T-helper 2 cell treated with Interferon-gamma antibody and Interleukin-4, amounts not matched to agents 5 μg/mL and 100 μg/mL, for 36 hours (primary cell): ENCODE results near the gene LHCGR.

Experiments
- DNase-seq: peaks from one replicate; pipeline ENCODE4 v3.0.0; 2021; ENCODE audit warnings: low spot score
- H3K27ac Mint-ChIP-seq: one replicate; pipeline ENCODE4 v1.8.0; 2021; ENCODE audit warnings: mild to moderate bottlenecking, mixed read lengths
- H3K27me3 Mint-ChIP-seq: one replicate; pipeline ENCODE4 v1.8.0; 2021; ENCODE audit warnings: low read depth, mixed read lengths
- H3K36me3 Mint-ChIP-seq: one replicate; pipeline ENCODE4 v1.8.0; 2021; ENCODE audit warnings: low read depth, mixed read lengths
- H3K4me1 Mint-ChIP-seq: one replicate; pipeline ENCODE4 v1.8.0; 2021; ENCODE audit warnings: low read depth, mixed read lengths
- H3K4me3 Mint-ChIP-seq: one replicate; pipeline ENCODE4 v1.8.0; 2022; ENCODE audit warnings: mild to moderate bottlenecking, moderate library complexity, mixed read lengths
- H3K9me3 Mint-ChIP-seq: one replicate; pipeline ENCODE4 v1.8.0; 2021; ENCODE audit warnings: mixed read lengths

LHCGR gene

DNA sequence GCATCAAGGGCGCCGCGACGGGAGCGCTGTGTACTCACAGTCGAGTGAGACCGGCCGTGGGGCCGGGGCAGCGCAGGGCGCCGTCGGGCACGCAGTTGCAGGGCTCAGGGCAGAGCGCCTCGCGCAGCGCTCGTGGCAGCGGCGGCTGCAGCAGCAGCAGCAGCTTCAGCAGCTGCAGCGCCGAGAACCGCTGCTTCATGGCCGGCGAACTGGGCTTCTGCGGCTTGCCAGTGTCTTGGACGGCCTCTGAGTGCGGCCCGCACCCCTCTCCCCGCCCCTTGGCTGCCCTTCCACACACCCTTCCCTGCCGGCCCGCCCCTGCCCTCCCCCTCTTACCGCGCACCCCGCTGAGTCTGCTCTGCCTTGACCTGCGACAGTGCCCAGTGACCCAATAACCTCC, at the start of gene LHCGR:
Gene LHCGR, minus strand, starts transcription at position 252 of the 400 bp plus-strand sequence. Its CDS starts 53 bp downstream, at position 199.
- no peaks in the 10 kb centered on the region for H3K36me3 Mint-ChIP-seq
- peaks cover 33% of the 10 kb centered on the region for H3K27me3 Mint-ChIP-seq
- no peak within 1 kb of the TSS for H3K4me3 Mint-ChIP-seq
- H3K27ac Mint-ChIP-seq, result no peak within 1 kb of the TSS
- peaks cover 4% of the 10 kb centered on the region for H3K4me1 Mint-ChIP-seq
- no peak for DNase-seq
- H3K9me3 Mint-ChIP-seq, result no peaks in the 10 kb centered on the region

DNA sequence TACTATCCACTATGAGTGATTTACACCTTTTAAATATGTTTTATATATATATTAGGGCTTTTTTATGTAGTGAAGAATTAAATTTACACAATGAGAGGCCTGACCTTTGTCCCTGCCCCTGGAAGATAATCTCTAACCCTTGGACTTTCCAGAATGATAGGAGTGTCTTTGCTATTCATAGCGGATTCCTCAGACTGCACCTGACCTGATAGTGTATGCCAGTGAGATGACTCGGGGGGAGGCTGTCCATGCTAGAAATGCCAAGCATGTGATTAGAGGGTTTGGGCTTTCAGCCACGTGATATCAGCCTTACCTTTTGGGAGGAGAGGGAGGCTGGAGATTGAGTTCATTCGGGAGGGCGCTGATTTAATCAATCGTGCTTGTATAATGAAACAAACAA, 44.1 kb upstream of the LHCGR start:
- Mint-ChIP-seq H3K36me3 (no peaks in the 10 kb centered on the region), H3K27ac (no peak overlapping the region), H3K4me1 (no peaks in the 10 kb centered on the region), H3K9me3 (no peaks in the 10 kb centered on the region), H3K27me3 (no peaks in the 10 kb centered on the region), H3K4me3 (no peak overlapping the region)
- no peak for DNase-seq

DNA sequence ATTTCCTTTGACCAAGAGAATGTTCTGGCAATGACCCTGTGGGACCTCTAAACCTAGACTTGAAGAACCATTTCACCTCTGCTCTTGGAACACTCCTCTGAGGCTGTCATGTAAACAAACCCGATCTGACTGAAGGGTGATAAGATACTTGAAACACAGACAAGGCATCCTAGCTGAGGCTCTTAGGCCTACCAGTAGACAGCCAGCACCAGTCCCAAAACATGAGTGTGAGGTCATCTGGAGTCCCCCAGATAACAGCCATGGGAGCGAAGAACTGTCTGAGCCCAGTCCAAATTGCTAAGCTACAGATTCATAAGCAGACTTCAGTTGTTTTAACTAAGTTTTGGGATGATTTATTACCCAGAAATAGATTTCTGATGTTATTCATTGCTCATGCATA, 39.5 kb upstream of the LHCGR start:
- Mint-ChIP-seq H3K27me3 (no peaks in the 10 kb centered on the region), H3K36me3 (no peaks in the 10 kb centered on the region), H3K4me1 (no peaks in the 10 kb centered on the region), H3K27ac (no peak overlapping the region), H3K4me3 (no peak overlapping the region), H3K9me3 (no peaks in the 10 kb centered on the region)
- no peak for DNase-seq

DNA sequence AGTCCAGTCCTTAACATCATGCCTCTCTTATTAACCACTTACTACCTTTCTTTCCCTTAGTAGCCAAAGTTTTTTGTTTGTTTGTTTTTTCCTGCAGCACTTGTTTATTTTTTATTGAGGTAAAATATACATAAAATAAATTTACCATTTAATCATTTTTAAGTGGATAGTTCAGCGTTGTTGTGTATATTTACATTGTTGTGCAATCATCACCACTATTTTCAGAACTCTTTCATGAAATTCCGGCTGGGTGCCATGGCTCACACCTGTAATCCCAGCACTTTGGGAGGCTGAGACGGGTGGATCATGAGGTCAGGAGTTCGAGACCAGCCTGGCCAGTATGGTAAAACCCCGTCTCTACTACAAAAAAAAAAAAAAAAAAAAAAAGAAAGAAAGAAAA, 38.1 kb upstream of the LHCGR start:
- no peaks in the 10 kb centered on the region for H3K36me3 Mint-ChIP-seq
- H3K4me3 Mint-ChIP-seq, result no peak overlapping the region
- DNase-seq, result no peak
- no peaks in the 10 kb centered on the region for H3K27me3 Mint-ChIP-seq
- H3K9me3 Mint-ChIP-seq, result no peaks in the 10 kb centered on the region
- H3K27ac Mint-ChIP-seq, result no peak overlapping the region
- H3K4me1 Mint-ChIP-seq, result no peaks in the 10 kb centered on the region

DNA sequence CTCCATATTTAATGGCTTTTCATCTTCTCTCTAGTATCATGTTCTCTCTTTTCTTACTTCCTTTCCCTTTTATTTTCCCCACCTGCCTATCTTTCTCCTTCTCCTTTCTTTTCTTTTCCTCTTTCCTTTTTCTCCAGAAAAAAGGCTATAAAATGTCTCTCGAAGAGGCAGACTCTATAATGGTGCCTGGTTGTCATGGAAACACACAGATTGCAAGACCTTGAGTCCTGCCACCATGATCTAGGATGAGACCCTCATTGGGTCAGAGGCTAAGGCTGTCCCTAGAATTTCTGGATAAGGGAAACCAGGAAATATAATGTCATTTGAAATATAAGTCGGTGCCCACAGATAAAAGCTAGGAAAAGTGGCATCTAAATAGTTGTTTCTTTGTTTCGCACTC, 36.5 kb upstream of the LHCGR start:
- no peak overlapping the region for H3K4me3 Mint-ChIP-seq
- H3K4me1 Mint-ChIP-seq, result no peaks in the 10 kb centered on the region

DNA sequence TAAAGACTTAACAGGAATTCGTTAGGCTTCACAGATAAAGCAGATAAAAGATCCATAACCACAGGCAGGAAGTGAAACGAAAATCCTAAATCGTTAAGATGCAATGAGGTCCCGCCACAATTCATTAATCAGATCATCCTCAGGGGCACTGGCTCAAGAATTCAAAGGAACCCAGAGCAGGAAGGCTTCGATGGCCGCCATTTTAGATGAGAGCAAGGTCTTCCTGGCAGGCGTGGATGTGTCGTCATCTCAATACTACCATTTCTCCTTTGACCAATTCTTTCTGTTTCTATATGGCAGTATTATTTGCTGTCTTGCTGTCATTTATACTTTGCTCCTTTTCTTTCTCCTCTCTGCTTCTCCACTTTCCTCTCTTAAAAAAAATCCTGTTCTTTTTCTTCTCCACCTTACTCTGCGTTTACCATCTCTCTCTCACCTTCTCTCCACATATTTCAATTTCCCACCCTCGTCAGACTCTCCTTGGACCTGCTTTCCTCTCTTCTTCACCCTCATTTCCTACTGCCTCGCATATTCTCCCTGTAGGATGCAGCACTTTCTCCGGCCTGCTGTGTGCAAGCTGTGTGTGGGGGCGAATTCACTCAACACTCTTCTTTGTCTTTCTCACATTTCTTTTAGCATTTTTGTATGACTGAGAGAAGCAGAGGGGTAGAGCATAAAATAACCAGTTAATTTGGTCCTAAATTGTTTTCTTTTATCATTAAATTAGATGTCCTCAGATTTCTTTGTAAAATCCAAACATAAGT, 35.1 kb upstream of the LHCGR start:
- no peak for DNase-seq
- Mint-ChIP-seq H3K4me3 (no peak overlapping the region), H3K9me3 (no peaks in the 10 kb centered on the region), H3K36me3 (no peaks in the 10 kb centered on the region), H3K4me1 (no peaks in the 10 kb centered on the region), H3K27me3 (no peaks in the 10 kb centered on the region), H3K27ac (no peak overlapping the region)

More for the DNA sequence above, 36.5 kb upstream of the LHCGR start:
- no peak for DNase-seq
- H3K36me3 Mint-ChIP-seq, result no peaks in the 10 kb centered on the region
- no peaks in the 10 kb centered on the region for H3K9me3 Mint-ChIP-seq
- H3K27ac Mint-ChIP-seq, result no peak overlapping the region
- H3K27me3 Mint-ChIP-seq, result no peaks in the 10 kb centered on the region

DNA sequence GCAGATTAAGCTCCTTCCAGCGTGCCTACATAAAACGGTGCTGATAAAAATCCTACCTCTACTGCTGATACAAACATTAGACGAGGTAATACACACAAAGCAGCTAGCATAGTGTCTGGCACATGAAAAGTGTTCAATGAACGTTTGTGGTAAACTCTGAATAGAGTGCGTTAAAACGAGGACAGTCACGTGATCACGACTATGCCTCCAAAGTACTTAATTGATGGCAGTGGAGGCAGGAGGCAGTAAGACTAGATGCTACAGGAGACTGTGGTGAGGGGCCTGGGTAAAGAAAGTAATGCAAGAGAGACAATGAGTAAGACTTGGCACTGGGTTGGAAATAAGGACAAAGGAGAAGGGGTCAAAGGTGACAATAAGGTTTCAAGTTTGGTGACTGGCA, 32.1 kb upstream of the LHCGR start:
- H3K36me3 Mint-ChIP-seq, result no peaks in the 10 kb centered on the region
- H3K4me1 Mint-ChIP-seq, result no peaks in the 10 kb centered on the region
- H3K4me3 Mint-ChIP-seq, result no peak overlapping the region
- H3K27ac Mint-ChIP-seq, result no peak overlapping the region
- no peak for DNase-seq
- no peaks in the 10 kb centered on the region for H3K9me3 Mint-ChIP-seq
- H3K27me3 Mint-ChIP-seq, result no peaks in the 10 kb centered on the region

DNA sequence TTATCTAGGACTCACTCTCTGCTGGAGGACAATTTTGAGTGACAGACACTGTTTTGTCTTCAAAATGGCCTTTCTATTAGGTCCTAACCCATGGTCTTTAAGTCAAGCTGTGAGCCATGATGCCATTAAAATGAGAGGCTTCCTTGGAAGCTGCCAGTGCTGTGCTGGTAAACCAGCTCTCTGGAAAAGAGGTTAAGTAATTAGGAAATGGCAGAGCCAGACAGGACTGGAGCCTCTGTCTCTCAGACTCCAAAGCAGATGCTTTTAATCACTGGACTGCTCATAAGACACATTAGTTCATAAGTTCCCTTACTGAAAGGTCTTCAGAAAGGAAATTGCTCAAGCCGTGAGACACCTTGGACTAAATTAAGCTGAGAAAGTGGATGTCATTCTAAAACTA, 25.8 kb upstream of the LHCGR start:
- H3K9me3 Mint-ChIP-seq, result no peaks in the 10 kb centered on the region
- no peak overlapping the region for H3K4me3 Mint-ChIP-seq
- DNase-seq, result no peak
- no peaks in the 10 kb centered on the region for H3K4me1 Mint-ChIP-seq
- no peak overlapping the region for H3K27ac Mint-ChIP-seq
- no peaks in the 10 kb centered on the region for H3K36me3 Mint-ChIP-seq
- no peaks in the 10 kb centered on the region for H3K27me3 Mint-ChIP-seq

DNA sequence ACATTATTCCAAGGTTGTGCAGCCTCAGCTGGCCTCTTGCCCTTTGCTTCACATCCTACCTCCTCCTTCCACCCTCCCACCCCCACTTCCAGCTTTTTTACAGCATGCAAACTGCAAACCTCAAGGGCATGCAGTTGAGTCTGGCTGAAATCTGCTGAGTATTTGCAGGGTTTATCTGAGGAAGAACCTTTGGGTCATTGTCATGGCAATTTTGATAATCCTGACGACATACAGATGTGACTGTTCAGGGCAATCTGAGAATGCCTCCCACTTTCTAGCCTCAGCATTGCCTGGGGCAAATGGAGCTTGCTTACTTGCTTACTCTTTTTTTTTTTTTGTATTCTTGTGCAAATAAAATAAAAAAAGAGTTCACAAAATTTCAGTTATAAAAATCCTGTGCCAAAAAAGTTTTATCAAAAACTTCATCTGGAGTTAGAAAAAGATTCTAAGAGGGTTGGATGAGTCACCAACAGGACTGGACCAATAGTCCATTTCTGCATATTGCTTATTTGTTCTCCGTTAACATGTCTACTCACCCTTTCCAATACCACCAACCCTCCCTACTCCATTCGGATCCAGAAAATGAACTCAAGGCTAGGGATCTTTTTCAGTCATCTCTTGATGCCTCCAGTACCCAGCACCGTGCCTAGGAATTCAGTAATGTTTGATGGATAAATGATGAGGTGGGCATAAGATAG, 23.6 kb upstream of the LHCGR start:
- Mint-ChIP-seq H3K27ac (no peak overlapping the region), H3K9me3 (no peaks in the 10 kb centered on the region), H3K36me3 (no peaks in the 10 kb centered on the region), H3K4me3 (no peak overlapping the region), H3K4me1 (no peaks in the 10 kb centered on the region), H3K27me3 (no peaks in the 10 kb centered on the region)
- DNase-seq, result no peak

DNA sequence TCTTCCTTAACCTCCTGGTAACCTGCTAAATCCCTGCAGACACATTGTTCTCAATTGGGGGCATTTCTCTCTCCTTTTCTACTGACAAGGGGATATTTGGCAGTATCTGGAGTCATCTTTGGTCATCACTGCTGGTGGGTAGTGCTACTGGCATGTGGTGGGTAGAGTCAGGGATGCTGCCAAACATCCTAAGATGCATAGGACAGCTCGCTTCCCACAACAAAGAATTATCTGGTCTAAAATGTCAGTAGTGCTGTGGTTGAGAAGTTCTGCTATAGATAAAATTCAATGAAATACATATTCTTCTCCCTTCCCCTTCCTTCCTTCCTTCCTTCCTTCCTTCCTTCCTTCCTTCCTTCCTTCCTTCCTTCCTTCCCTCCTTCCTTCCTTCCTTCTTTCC, 18.7 kb upstream of the LHCGR start:
- H3K9me3 Mint-ChIP-seq, result no peaks in the 10 kb centered on the region
- no peaks in the 10 kb centered on the region for H3K4me1 Mint-ChIP-seq
- H3K36me3 Mint-ChIP-seq, result no peaks in the 10 kb centered on the region
- no peak for DNase-seq
- H3K4me3 Mint-ChIP-seq, result no peak overlapping the region
- H3K27me3 Mint-ChIP-seq, result peaks cover 2% of the 10 kb centered on the region
- H3K27ac Mint-ChIP-seq, result no peak overlapping the region

DNA sequence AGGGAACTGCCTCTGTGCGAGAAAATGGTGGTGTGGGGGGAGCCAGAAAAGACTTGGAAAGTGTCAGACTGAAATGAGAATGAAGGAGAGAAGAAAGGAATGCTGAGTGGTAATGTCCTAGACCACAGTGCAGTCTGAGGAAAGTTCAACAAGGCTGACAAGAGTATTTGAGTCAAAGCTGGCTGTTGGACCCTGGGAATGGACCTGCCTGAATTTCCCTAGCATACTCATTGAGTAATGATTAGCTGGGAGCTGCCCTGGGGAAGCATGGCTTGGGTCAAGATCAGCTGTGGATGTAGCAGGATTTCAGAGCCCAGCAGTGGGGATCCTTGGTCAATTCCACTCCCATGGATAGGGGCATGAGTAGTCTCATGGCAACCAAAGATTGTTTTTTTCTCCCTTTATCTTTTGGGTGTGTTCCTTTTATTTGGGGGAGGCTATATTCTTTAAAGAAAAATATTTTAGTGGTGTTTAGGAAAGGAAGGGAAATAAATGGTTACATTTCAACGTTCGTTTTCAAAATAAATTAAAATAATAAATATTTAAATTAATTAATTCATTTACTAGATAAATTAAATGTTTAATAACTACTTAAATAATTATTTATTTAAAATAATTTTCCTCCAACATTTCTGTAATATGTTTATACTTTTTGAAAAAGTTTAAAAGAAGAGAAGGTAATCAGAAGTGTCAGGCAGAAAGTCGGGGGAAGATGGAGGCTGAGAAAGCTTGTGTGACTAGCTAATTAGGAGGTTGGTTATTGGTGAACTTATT, 15.9 kb upstream of the LHCGR start:
- no peak for DNase-seq
- H3K27me3 Mint-ChIP-seq, result peaks cover 2% of the 10 kb centered on the region
- no peak overlapping the region for H3K4me3 Mint-ChIP-seq
- H3K9me3 Mint-ChIP-seq, result peaks cover 2% of the 10 kb centered on the region
- H3K27ac Mint-ChIP-seq, result no peak overlapping the region
- no peaks in the 10 kb centered on the region for H3K4me1 Mint-ChIP-seq
- H3K36me3 Mint-ChIP-seq, result no peaks in the 10 kb centered on the region

DNA sequence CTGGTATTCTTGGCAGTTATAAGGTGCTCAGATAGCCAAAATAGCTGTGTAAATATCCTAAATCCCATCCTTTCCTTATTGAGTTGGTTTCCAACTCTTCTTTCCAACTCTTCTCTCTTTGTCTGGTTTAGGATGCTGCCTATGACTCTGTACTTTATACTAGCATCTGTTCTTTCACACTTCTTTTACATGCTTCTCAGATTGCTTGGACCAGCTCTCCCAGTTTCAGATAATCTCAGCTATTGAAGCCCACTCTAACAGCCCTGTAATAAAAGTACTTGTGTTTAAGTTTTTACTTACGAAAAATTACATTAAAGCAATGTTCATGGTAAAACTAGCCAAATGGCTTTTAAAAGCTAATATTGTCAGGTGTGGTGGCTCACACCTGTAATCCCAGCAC, 14.7 kb upstream of the LHCGR start:
- H3K27ac Mint-ChIP-seq, result no peak overlapping the region
- H3K36me3 Mint-ChIP-seq, result no peaks in the 10 kb centered on the region
- no peak overlapping the region for H3K4me3 Mint-ChIP-seq
- H3K9me3 Mint-ChIP-seq, result peaks cover 3% of the 10 kb centered on the region
- no peak for DNase-seq
- no peaks in the 10 kb centered on the region for H3K4me1 Mint-ChIP-seq
- peaks cover 2% of the 10 kb centered on the region for H3K27me3 Mint-ChIP-seq

DNA sequence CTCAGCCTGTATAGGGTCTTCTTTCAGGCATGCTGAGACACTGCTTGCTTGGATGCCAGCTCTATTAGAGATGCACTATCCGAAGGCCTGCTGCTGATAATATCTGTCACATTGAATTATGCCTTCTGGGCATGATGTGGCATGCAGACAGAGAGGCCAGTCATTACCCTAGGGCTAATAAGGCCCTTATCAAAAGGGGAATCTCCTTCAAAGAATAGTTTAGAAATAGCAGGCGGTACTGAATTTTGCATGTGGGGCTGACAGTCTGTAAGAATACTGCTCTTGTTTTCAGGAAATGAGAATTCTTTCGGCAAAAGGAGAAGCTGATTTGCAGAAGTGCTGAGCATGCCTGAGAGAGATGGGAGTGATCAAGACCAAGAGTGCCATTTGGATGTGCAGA, 13.1 kb upstream of the LHCGR start:
- Mint-ChIP-seq H3K36me3 (no peaks in the 10 kb centered on the region), H3K4me1 (no peaks in the 10 kb centered on the region), H3K4me3 (no peak overlapping the region), H3K9me3 (peaks cover 3% of the 10 kb centered on the region), H3K27me3 (peaks cover 2% of the 10 kb centered on the region), H3K27ac (no peak overlapping the region)
- DNase-seq, result no peak

DNA sequence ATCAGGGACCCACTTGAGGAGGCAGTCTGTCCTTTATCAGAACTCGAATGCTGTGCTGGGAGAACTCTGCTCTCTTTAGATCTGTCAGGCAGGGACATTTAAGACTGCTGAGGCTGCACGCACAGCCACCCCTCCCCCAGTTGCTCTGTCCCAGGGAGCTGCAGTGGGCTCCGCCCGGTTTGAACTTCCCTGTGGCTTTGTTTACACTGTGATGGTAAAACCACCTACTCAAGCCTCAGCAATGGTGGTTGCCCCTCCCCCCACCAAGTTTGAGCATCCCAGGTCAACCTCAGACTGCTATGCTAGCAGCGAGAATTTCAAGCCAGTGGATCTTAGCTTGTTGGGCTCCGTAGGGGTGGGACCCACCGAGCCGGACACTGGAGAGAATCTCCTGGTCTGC, 11.8 kb upstream of the LHCGR start:
- Mint-ChIP-seq H3K36me3 (no peaks in the 10 kb centered on the region), H3K27ac (no peak overlapping the region), H3K9me3 (peaks cover 7% of the 10 kb centered on the region), H3K4me1 (no peaks in the 10 kb centered on the region), H3K4me3 (no peak overlapping the region), H3K27me3 (no peaks in the 10 kb centered on the region)
- DNase-seq, result no peak
